ENCODE measurements around the gene LTB4R.

LTB4R gene

DNA sequence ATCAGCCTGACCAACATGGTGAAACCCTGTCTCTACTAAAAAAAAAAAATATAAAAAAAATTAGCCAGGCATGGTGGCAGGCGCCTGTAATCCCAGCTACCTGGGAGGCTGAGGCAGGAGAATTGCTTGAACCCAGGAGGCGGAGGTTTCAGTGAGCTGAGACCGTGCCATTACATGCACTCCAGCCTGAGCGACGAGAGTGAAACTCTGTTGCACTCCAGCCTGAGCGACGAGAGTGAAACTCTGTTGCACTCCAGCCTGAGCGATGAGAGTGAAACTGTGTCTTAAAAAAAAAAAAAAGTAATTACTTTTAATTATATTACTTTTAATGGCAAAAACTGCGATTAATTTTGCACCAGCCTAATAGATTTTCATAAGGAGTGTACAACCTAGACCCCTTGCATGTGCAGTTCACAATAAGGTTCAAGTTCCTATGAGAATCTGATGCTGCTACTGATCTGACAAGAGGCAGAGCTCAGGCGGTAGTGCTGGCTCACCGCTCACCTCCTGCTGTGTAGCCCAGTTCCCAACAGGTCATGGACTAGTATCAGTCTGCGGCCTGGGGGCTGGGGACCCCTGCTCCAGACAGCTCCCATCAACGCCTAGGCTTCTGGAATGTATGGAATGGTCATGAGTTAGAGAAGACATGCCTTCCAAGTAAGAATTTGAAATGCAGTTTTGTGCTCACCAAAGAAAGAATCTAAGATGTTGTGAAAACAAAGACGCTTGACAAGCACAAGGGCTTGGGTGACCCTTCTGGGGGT, 10.1 kb downstream of the LTB4R start:
- DNase-seq (ENCODE audit: low spot score), result no peak
- TF ChIP-seq, protein P1, sequence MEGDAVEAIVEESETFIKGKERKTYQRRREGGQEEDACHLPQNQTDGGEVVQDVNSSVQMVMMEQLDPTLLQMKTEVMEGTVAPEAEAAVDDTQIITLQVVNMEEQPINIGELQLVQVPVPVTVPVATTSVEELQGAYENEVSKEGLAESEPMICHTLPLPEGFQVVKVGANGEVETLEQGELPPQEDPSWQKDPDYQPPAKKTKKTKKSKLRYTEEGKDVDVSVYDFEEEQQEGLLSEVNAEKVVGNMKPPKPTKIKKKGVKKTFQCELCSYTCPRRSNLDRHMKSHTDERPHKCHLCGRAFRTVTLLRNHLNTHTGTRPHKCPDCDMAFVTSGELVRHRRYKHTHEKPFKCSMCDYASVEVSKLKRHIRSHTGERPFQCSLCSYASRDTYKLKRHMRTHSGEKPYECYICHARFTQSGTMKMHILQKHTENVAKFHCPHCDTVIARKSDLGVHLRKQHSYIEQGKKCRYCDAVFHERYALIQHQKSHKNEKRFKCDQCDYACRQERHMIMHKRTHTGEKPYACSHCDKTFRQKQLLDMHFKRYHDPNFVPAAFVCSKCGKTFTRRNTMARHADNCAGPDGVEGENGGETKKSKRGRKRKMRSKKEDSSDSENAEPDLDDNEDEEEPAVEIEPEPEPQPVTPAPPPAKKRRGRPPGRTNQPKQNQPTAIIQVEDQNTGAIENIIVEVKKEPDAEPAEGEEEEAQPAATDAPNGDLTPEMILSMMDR (IDR thresholded peaks at IDR 0.05; ENCODE audit: extremely low read depth, insufficient read depth, missing control alignments), result no peak
- in situ Hi-C loops (cut with MboI; ENCODE audit: low pct_unique_long_range_greater_than_20kb, low sequenced_read_pairs, unreplicated experiment), result no loop called here

DNA sequence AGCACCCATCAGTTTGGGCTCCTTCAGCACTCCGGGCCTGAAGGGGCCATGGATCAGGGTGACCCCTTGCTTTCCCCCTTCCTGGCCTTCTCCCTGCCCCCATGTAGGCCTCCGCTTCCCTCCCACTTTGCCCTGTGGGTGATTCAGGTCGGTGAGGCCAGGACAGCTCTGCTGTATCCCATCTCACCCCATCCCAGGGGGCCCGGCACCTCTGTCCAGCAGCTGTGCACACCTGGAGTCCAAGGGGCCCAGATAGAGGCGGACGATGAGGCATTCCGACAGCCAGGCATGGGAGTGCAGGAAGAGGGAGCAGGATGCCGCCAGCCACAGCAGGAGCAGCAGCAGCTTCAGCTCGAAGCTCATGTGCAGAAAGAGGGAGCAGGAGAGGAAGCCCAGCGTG, 11.4 kb downstream of the LTB4R start:
- TF ChIP-seq, protein P1 (IDR thresholded peaks at IDR 0.05; ENCODE audit: extremely low read depth, insufficient read depth, missing control alignments), result no peak
- in situ Hi-C loops (cut with MboI; ENCODE audit: low pct_unique_long_range_greater_than_20kb, low sequenced_read_pairs, unreplicated experiment), result no loop called here
- DNase-seq (ENCODE audit: low spot score), result no peak

DNA sequence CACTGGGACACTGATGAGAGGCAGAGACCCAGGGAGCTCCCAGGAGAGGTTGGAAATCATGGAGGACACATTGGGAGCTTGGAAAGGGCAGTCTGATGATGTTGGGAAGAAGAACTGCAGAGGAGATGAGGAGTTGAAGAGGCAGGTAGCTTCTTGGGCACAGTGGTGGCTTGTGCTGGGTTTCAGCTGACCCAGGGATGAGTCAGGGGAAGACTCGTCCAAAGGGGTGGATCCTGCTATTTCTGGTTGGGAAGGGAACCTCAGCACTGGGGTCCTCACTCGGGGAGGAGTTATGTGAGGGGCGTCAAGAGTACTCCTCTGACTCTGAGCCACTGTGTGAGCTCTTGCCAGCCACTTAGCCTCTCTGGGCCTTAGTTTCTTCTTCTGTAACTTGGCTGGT, 12.0 kb downstream of the LTB4R start:
- in situ Hi-C loops (cut with MboI; ENCODE audit: low pct_unique_long_range_greater_than_20kb, low sequenced_read_pairs, unreplicated experiment), result no loop called here
- DNase-seq (ENCODE audit: low spot score), result no peak
- TF ChIP-seq, protein P1 (IDR thresholded peaks at IDR 0.05; ENCODE audit: extremely low read depth, insufficient read depth, missing control alignments), result no peak

DNA sequence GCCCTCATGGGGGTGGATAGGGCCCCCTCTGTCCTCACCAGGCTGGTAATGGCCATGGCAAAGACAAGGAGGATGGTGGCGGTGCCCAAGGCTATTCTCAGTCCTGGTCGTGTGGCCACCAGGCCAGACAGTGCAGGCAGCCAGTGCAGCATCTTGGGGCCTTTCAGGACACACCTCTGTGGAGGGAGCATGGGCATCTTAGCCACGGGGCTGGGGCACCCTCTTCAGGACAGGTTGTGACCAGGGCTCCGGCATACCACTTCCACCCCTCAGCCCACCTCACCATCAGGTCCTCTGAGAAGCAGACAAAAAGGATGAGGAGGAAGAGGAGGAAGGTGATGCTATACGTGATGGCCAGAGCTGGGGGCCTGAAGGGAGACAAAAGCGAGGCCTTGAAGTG, 12.7 kb downstream of the LTB4R start:
- TF ChIP-seq, protein P1 (IDR thresholded peaks at IDR 0.05; ENCODE audit: extremely low read depth, insufficient read depth, missing control alignments), result no peak
- in situ Hi-C loops (cut with MboI; ENCODE audit: low pct_unique_long_range_greater_than_20kb, low sequenced_read_pairs, unreplicated experiment), result no loop called here

DNA sequence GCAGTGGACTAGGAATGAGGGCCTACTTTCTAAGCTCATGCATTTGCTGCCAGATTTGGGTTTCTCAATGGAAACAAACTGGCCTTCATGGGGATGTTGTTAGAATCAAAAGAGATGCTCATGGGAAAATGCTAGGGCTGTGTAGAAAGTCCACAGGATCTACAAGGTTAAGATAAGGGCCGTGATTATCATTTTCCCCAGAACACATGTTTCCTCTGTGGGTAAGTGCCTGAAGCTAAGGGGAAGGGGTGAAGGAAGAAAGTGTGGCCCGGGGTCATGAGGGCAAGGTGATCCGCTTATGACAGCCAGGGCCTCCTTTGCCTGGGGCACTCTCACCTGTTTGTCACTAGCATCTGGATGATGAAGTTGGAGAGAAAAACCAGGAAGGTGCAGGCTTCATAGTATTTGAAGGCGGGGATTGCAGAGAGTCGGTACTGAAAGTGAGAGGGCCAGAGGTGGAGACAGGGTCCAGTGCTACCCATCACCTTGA, 13.8 kb downstream of the LTB4R start:
- DNase-seq (ENCODE audit: low spot score), result no peak
- TF ChIP-seq, protein P1 (IDR thresholded peaks at IDR 0.05; ENCODE audit: extremely low read depth, insufficient read depth, missing control alignments), result no peak
- in situ Hi-C loops (cut with MboI; ENCODE audit: low pct_unique_long_range_greater_than_20kb, low sequenced_read_pairs, unreplicated experiment), result loop anchor here (25.0 kb wide), 1 partner anchor 337 kb away; no protein-coding TSS in a partner anchor

More for the DNA sequence above, 12.7 kb downstream of the LTB4R start:
- no peak for DNase-seq (ENCODE audit: low spot score)

DNA sequence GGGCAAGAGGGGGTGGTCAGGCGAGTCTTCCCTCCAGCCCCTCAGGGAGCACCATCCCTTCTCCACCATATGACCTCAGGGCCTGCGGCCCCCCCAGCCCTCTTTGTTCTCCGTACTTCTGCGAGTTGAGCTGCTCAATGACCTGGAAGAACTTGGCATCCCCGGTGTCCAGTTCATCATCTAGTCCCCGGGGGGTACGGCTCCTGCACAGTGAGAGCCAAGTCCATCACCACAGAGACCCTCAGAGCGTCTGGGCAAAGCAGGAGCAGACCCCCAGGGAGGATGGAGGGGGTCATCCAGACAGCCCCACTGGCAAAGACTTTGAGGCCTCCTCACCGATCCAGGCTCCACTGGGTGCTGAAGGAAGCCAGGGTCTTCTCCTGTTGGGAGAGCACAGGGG, 14.7 kb downstream of the LTB4R start:
- TF ChIP-seq, protein P1 (IDR thresholded peaks at IDR 0.05; ENCODE audit: extremely low read depth, insufficient read depth, missing control alignments), result no peak
- no peak for DNase-seq (ENCODE audit: low spot score)
- in situ Hi-C loops (cut with MboI; ENCODE audit: low pct_unique_long_range_greater_than_20kb, low sequenced_read_pairs, unreplicated experiment), result loop anchor here (25.0 kb wide), 1 partner anchor 336 kb away; no protein-coding TSS in a partner anchor
